Spleen (tissue), 7 donors: ENCODE measurements around the gene TTC23.

Experiments used
- POLR2A ChIP-seq, 3 donors: fragments of 450-650 bp; IDR thresholded peaks; one replicate each; pipeline ENCODE4 v1.5.1; 2017; ENCODE audit warnings: antibody characterized with exemption in 3 of 3, mild to moderate bottlenecking in 1 of 3
- TF ChIP-seq, protein P1 (sequence below), 11 experiments: fragments of 200-600 bp in 7 of 11; fragments of 450-650 bp in 4 of 11; sonication (generic) in 4 of 11; IDR thresholded peaks in 8 of 11; conservative IDR thresholded peaks in 3 of 11; 1 replicate in 7 of 11; 2 replicates in 4 of 11; pipeline versions ENCODE4 v1.4.0 to v1.8.0; 2016 to 2021; ENCODE audit warnings: antibody characterized with exemption in 11 of 11, inconsistent platforms in 4 of 11, mild to moderate bottlenecking in 1 of 11
- donor health status: DM: no; HTN: no; CAD: no; lungs with moderate emphysema.
- donor health status: DM: no; HTN: no; CAD: no.
- donor health status: DM: no; HTN: no; CAD: no.

DNA sequence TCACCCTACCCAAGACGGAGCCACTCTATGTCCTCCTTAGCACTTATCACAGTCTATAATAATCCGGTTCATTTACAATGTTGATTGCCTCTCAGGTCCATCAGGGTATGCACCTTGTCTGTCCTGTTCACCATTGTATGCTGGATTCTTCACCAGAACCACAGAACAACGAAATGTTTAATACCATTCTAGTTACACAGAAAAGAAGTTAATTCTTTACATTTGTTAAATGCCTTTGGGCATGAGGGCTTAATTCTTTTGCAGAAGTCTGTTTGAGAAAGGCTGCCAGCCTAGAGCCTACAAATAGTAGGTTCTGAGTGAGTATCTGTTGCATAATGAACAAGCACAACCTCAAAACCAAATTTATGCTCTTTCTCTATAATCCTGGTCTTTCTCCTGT, 22.6 kb downstream of the TTC23 start:
- TF ChIP-seq, protein P1, sequence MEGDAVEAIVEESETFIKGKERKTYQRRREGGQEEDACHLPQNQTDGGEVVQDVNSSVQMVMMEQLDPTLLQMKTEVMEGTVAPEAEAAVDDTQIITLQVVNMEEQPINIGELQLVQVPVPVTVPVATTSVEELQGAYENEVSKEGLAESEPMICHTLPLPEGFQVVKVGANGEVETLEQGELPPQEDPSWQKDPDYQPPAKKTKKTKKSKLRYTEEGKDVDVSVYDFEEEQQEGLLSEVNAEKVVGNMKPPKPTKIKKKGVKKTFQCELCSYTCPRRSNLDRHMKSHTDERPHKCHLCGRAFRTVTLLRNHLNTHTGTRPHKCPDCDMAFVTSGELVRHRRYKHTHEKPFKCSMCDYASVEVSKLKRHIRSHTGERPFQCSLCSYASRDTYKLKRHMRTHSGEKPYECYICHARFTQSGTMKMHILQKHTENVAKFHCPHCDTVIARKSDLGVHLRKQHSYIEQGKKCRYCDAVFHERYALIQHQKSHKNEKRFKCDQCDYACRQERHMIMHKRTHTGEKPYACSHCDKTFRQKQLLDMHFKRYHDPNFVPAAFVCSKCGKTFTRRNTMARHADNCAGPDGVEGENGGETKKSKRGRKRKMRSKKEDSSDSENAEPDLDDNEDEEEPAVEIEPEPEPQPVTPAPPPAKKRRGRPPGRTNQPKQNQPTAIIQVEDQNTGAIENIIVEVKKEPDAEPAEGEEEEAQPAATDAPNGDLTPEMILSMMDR (IDR thresholded peaks at IDR 0.05 in 8 of 11, conservative IDR thresholded peaks at IDR 0.05 in 3 of 11) = no peak
- TF ChIP-seq POLR2A (IDR thresholded peaks at IDR 0.05) = no peak
